A549 (cell line): Measurements from ENCODE around the gene MRPS15. TPM values are rescaled to one million over a fixed set of nuclear protein-coding genes. Genes with fewer than 3 reads are reported as not detected.
A peak's percentile ranks its signal among the peaks of the same experiment; 100 is the strongest.

Experiments
- ATAC-seq, 2 experiments: fragments of 200-7000 bp in 1 of 2; fragments of >200 bp in 1 of 2; cut with Nextera tagmentation in 1 of 2; cut with Tn5 transposase in 1 of 2; 3 replicates each; pipeline versions ENCODE4 v1.8.0 to v1.9.1; 2018 to 2020; ENCODE audit warnings: mild to moderate bottlenecking in 1 of 2, moderate library complexity in 1 of 2
- CTCF ChIA-PET: fragments of 300-600 bp; sonication (Branson Sonifier 250); formaldehyde crosslinking; extraction: SDS; loops from one replicate; lab custom pipeline; 2021; ENCODE audit warnings: antibody characterized with exemption, inconsistent platforms; lab: Yijun Ruan, JAX
- POLR2A ChIA-PET: fragments of 350-600 bp; formaldehyde crosslinking; extraction: SDS; loops from one replicate; lab custom pipeline; 2021; ENCODE audit warnings: antibody characterized with exemption, inconsistent platforms; lab: Yijun Ruan, JAX
- DNase-seq, 2 experiments: peaks; one replicate each; pipeline versions ENCODE4 v3.0.0 to v3.0.0-alpha.2; 2011 to 2016; ENCODE audit warnings: low read depth in 1 of 2, low spot score in 1 of 2
- FAIRE-seq: peaks from 2 replicates; lab custom pipeline; 2011; peaks lifted over from hg19 to GRCh38; lab: Jason Lieb, UNC
- H3K27ac ChIP-seq, 2 experiments: fragments of >200 bp; sonication (Bioruptor Twin); formaldehyde crosslinking; 3 replicates each; pipeline ENCODE4 v1.5.1; 2016 to 2017
- H3K4me1 ChIP-seq: fragments of >200 bp; sonication (Bioruptor Twin); formaldehyde crosslinking; 3 replicates; pipeline ENCODE4 v1.6.1; 2016
- H3K4me2 ChIP-seq: fragments of >200 bp; sonication (Bioruptor Twin); formaldehyde crosslinking; 3 replicates; pipeline ENCODE4 v1.6.1; 2016
- H3K4me3 ChIP-seq: fragments of >200 bp; sonication (Bioruptor Twin); formaldehyde crosslinking; 3 replicates; pipeline ENCODE4 v1.5.1; 2016
- H3K9me3 ChIP-seq: fragments of >200 bp; sonication (Bioruptor Twin); formaldehyde crosslinking; 3 replicates; pipeline ENCODE4 v1.6.1; 2016
- CHD4 ChIP-seq: fragments of 200-600 bp; sonication (generic); IDR thresholded peaks from 2 replicates; pipeline ENCODE4 v1.6.1; 2016; ENCODE audit warnings: antibody characterized with exemption, mild to moderate bottlenecking, borderline replicate concordance
- CTCF ChIP-seq: fragments of >200 bp; sonication (Bioruptor Twin); formaldehyde crosslinking; IDR thresholded peaks from 3 replicates; pipeline ENCODE4 v1.5.1; 2016
- ELK1 ChIP-seq: fragments of 150-350 bp; IDR thresholded peaks from 2 replicates; pipeline ENCODE4 v1.6.1; 2014; ENCODE audit warnings: low read depth, mild to moderate bottlenecking, low read length
- FOSL2 ChIP-seq, 2 experiments: fragments of 450-650 bp in 1 of 2; fragments of >200 bp in 1 of 2; sonication (Bioruptor Twin) in 1 of 2; formaldehyde crosslinking; IDR thresholded peaks; 2 replicates each; pipeline versions ENCODE4 v1.5.0 to v1.6.1; 2016 to 2020; ENCODE audit warnings: mild to moderate bottlenecking in 1 of 2, moderate library complexity in 1 of 2
- HES2 ChIP-seq: fragments of >200 bp; sonication (Bioruptor Twin); formaldehyde crosslinking; IDR thresholded peaks from 2 replicates; pipeline ENCODE4 v1.6.1; 2016
- HMGXB4 ChIP-seq: fragments of 250-450 bp; sonication (Bioruptor Pico); IDR thresholded peaks from 2 replicates; pipeline ENCODE4 v1.5.0; 2021; ENCODE audit warnings: mild to moderate bottlenecking, moderate library complexity, borderline replicate concordance
- KDM5A ChIP-seq: fragments of 200-600 bp; sonication (generic); IDR thresholded peaks from 2 replicates; pipeline ENCODE4 v1.6.1; 2016; ENCODE audit warnings: antibody characterized with exemption, mild to moderate bottlenecking
- MAFK ChIP-seq: fragments of 450-650 bp; IDR thresholded peaks from 2 replicates; pipeline ENCODE4 v1.6.1; 2014; ENCODE audit not compliant: partially characterized antibody
- MAZ ChIP-seq: fragments of 150-350 bp; IDR thresholded peaks from 2 replicates; pipeline ENCODE4 v1.6.1; 2014; ENCODE audit warnings: antibody characterized with exemption, low read depth, low read length, borderline replicate concordance
- RAD21 ChIP-seq, 2 experiments: fragments of >200 bp in 1 of 2; sonication (Bioruptor Twin) in 1 of 2; formaldehyde crosslinking in 1 of 2; IDR thresholded peaks in 1 of 2; conservative IDR thresholded peaks in 1 of 2; 2 replicates in 1 of 2; 3 replicates in 1 of 2; pipeline ENCODE4 v1.6.1; 2012 to 2018; ENCODE audit warnings: inconsistent platforms in 1 of 2
- SMC3 ChIP-seq: fragments of >200 bp; sonication (Bioruptor Twin); formaldehyde crosslinking; IDR thresholded peaks from 3 replicates; pipeline ENCODE4 v1.6.1; 2018; ENCODE audit warnings: inconsistent platforms
- WGBS: methylation state at CpG from one replicate; pipeline ENCODE4 v1.1.6; 2017; ENCODE audit errors: missing lambda C conversion rate; 5-methylcytosine and 5-hydroxymethylcytosine counted together
- polyA plus RNA-seq, 4 experiments: library from polyadenylated mRNA; depleted of rRNA in 3 of 4; stranded (reverse); fragments of >200 nt; fragmentation: RNase III in 1 of 4; extraction: RNeasy Plus Mini Kit Qiagen cat#74134 plus additional on column Dnase treatment in 1 of 4; gene quantifications; 2 replicates in 3 of 4; 3 replicates in 1 of 4; pipeline ENCODE4 v1.2.3, GENCODE V29; 2011 to 2017

MRPS15 gene
- polyA plus RNA-seq, 2 of the 4 experiments (the other 2 are of a cell fraction) = 74.7 to 79.7 TPM

- no peak overlapping the region for H3K4me3 ChIP-seq
- ChIA-PET POLR2A (no interaction called here), CTCF (interaction anchor here (0.7 to 5.8 kb wide), 17 partner anchors 28 to 326 kb away, joined by 3 to 53 read pairs (median 3); partner anchors contain the start of genes SH3D21 and TRAPPC3)
- TF ChIP-seq KDM5A = no peak
- TF ChIP-seq MAFK = peak; percentile 42
- DNase-seq (no peak), FAIRE-seq (no peak), ATAC-seq (no peak)
- no peak overlapping the region for H3K4me2 ChIP-seq
- H3K27ac ChIP-seq = peak overlapping the region in 1 of 2 experiments; percentile 75; a peak in 2 of 6 replicates
- H3K9me3 ChIP-seq = no peaks in the 10 kb centered on the region
- 68% methylated on average over 7 of the region's 7 CpGs for WGBS
- H3K4me1 ChIP-seq = peaks cover 7% of the 10 kb centered on the region; the same call in 2 of the 3 replicates
These were observed 42.5 kb downstream of the MRPS15 start for GRCh38 chr1:36421649-36422048.

- Histone ChIP-seq H3K9me3 (no peaks in the 10 kb centered on the region), H3K4me2 (0 out of 3 replicates have a peak overlapping the region, but pooled peaks have one; percentile 22), H3K27ac (peak overlapping the region; percentile 48 to 75; a peak in 5 of 6 replicates), H3K4me3 (no peak overlapping the region), H3K4me1 (peaks cover 7% of the 10 kb centered on the region; the same call in 2 of the 3 replicates)
- CTCF ChIA-PET = interaction anchor here (0.7 to 5.8 kb wide), 15 partner anchors 9 to 271 kb away, joined by 3 to 53 read pairs (median 4); partner anchors contain the start of genes LSM10 and TRAPPC3
- peak; percentile 49 for FAIRE-seq
- WGBS = 12% methylated on average over 13 of the region's 13 CpGs
- DNase-seq = peak; percentile 42 to 80
- ATAC-seq = peak; percentile 98 to 99
- POLR2A ChIA-PET = interaction anchor here (0.6 kb wide), 1 partner anchor 31 kb away, joined by 4 read pairs; no protein-coding TSS in a partner anchor
- no peak for TF ChIP-seq HMGXB4 (CRISPR knock-in tag)
- peak; percentile 78 for TF ChIP-seq CTCF
- TF ChIP-seq HES2 = no peak
- peak; percentile 91 to 95 for TF ChIP-seq RAD21 (conservative IDR thresholded peaks at IDR 0.05 in 1 of 2, IDR thresholded peaks at IDR 0.05 in 1 of 2)
- peak; percentile 83 for TF ChIP-seq SMC3
These were observed 43.3 kb downstream of the MRPS15 start for GRCh38 chr1:36420836-36421317.

GRCh38 chr1:36420409-36420808 lies 43.8 kb downstream of the MRPS15 start:
- 39% methylated on average over 5 of the region's 5 CpGs for WGBS
- POLR2A ChIA-PET = interaction anchor here (0.6 to 1.0 kb wide), 2 partner anchors 30 to 34 kb away, joined by 3 to 4 read pairs; no protein-coding TSS in a partner anchor
- no peak for TF ChIP-seq ELK1
- no peak for TF ChIP-seq MAZ
- no peak for TF ChIP-seq HES2
- TF ChIP-seq CHD4 = no peak
- TF ChIP-seq FOSL2 (IDR thresholded peaks at IDR 0.05) = no peak
- no peak for TF ChIP-seq FOSL2 (CRISPR knock-in tag; IDR thresholded peaks at IDR 0.05)

More at GRCh38 chr1:36420409-36420808, 43.8 kb downstream of the MRPS15 start:
- DNase-seq (no peak), FAIRE-seq (no peak), ATAC-seq (no peak)
- peak overlapping the region in 1 of 2 experiments; percentile 66; a peak in 4 of 6 replicates for H3K27ac ChIP-seq
- H3K4me3 ChIP-seq = no peak overlapping the region
- CTCF ChIA-PET = interaction anchor here (0.5 to 2.4 kb wide), 20 partner anchors 8 to 323 kb away, joined by 3 to 30 read pairs (median 4); partner anchors contain the start of gene LSM10
- 0 out of 3 replicates have a peak overlapping the region, but pooled peaks have one; percentile 22 for H3K4me2 ChIP-seq
- H3K9me3 ChIP-seq = no peaks in the 10 kb centered on the region
- H3K4me1 ChIP-seq = peaks cover 7% of the 10 kb centered on the region; the same call in 2 of the 3 replicates
